ENCODE results near the gene GNB1.

- no peak for TF ChIP-seq POLR2A (IDR thresholded peaks at IDR 0.05)
- TF ChIP-seq CTCF (IDR thresholded peaks at IDR 0.05), result no peak
Observed at GRCh38 chr1:1768249-1768992, 122.5 kb downstream of the GNB1 start.

Data from adrenal gland (tissue), 5 donors.